OCI-LY3 (cell line): Measurements from ENCODE around the gene HOXC11.

Experiments
- EZH2phosphoT487 ChIP-seq: fragments of 200-600 bp; shearing (Covaris generic); IDR thresholded peaks from 2 replicates; pipeline ENCODE4 v1.6.1; 2018; ENCODE audit warnings: antibody characterized with exemption, mixed run types, low read depth
- TF ChIP-seq, protein P1 (sequence below): fragments of 200-600, 300-600 bp; sonication (generic); IDR thresholded peaks from 2 replicates; pipeline ENCODE4 v1.5.1; 2014; ENCODE audit warnings: antibody characterized with exemption, low read length, low read depth

DNA sequence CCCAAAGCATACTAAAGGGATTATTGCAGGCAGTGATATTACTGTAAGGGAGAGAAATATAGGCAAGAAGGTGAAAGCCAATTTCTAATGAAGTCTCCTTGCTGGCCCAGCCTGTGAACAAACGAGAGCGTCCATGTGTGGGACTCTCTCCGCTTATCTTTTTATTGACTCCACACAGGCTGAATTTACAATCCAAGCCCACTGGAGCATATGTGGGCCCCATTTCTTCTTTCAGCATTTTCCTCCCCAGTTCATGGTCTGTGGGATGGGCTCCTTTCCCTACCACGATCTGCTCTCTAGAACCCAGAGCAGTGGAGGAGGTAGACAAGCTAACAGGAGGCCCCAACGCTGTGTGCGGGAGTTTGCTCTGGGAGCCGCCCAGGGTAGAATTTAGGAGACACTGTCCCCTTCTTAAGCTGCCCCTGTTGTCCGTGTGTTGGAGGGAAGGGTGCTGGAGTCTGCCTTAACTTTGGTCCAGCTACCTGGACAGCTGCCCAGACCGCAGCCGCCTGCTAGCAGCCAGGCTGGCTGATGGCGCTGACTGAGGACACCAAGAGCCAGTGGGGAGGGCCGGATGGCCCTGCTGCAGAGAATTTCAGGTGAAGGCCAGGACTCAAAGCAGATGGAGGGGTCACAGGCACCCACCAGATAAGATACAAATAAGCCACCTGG lies 3.2 kb upstream of the HOXC11 start:
- TF ChIP-seq, protein P1, sequence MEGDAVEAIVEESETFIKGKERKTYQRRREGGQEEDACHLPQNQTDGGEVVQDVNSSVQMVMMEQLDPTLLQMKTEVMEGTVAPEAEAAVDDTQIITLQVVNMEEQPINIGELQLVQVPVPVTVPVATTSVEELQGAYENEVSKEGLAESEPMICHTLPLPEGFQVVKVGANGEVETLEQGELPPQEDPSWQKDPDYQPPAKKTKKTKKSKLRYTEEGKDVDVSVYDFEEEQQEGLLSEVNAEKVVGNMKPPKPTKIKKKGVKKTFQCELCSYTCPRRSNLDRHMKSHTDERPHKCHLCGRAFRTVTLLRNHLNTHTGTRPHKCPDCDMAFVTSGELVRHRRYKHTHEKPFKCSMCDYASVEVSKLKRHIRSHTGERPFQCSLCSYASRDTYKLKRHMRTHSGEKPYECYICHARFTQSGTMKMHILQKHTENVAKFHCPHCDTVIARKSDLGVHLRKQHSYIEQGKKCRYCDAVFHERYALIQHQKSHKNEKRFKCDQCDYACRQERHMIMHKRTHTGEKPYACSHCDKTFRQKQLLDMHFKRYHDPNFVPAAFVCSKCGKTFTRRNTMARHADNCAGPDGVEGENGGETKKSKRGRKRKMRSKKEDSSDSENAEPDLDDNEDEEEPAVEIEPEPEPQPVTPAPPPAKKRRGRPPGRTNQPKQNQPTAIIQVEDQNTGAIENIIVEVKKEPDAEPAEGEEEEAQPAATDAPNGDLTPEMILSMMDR: no peak
- TF ChIP-seq EZH2phosphoT487: no peak
